Measurements from ENCODE around the gene SLC41A1. TPM values are rescaled to one million over a fixed set of nuclear protein-coding genes. Genes with fewer than 3 reads are reported as not detected.
"Not testable (repeated sequence)": the region's sequence is repeated elsewhere in the genome, so short reads cannot be mapped to it uniquely, and the experiment has no call there.

Gene SLC41A1
- total and polyA plus RNA-seq, 9 of the 15 experiments (the other 6 are each of a cell fraction or from before 2014, with no cell fraction given) = 4.1 to 29.3 (median 11.4) TPM

- Histone ChIP-seq H3K9ac (ENCODE audit: insufficient read depth in 1 of 2, low read depth in 2 of 2, low read length in 2 of 2) (no peak overlapping the region), H3K79me2 (ENCODE audit: control insufficient read depth, insufficient read depth, low read length) (no peaks in the 10 kb centered on the region), H3K9me1 (ENCODE audit: control insufficient read depth, insufficient read depth, low read length) (no peaks in the 10 kb centered on the region), H3K4me2 (ENCODE audit: insufficient read depth, low read length) (no peak overlapping the region), H3K27ac (ENCODE audit: extremely low read depth, low read depth, low read length) (no peak overlapping the region), H3K36me3 (ENCODE audit: control insufficient read depth, insufficient read depth, low read length) (no peaks in the 10 kb centered on the region), H3K27me3 (ENCODE audit: control insufficient read depth in 2 of 2, insufficient read depth in 2 of 2, low read length in 2 of 2) (peaks cover 0 to 4% of the 10 kb centered on the region in 2 experiments; a peak in 4 of 5 replicates), H2AFZ (ENCODE audit: low read depth, low read length) (no peak overlapping the region; the same call in 1 of the 2 replicates), H3K9me3 (replicated peaks; ENCODE audit: control insufficient read depth, insufficient read depth, low read depth, low read length) (no peaks in the 10 kb centered on the region; the same call in 1 of the 2 replicates), H3K4me3 (no peak overlapping the region), H4K20me1 (replicated peaks; ENCODE audit: control insufficient read depth, insufficient read depth, low read length) (no peaks in the 10 kb centered on the region), H3K4me1 (replicated peaks in 1 of 2; ENCODE audit: control insufficient read depth in 2 of 2, insufficient read depth in 2 of 2, low read length in 2 of 2) (no peaks in the 10 kb centered on the region)
- intact Hi-C loops (cut with micrococcal nuclease) (no loop called here), in situ Hi-C loops (cut with MboI) (no loop called here)
- ATAC-seq (no peak), DNase-seq (ENCODE audit: extremely low read depth in 1 of 4, low spot score in 3 of 4) (no peak), FAIRE-seq (no peak)
- ChIA-PET POLR2A (interaction anchor here (0.6 to 1.3 kb wide), 4 partner anchors 10 to 22 kb away, joined by 3 to 5 read pairs (median 4); no protein-coding TSS in a partner anchor), CTCF (ENCODE audit: low intra/inter-chr PET ratio) (interaction anchor here (0.6 to 0.8 kb wide), 2 partner anchors 66 to 868 kb away, joined by 3 to 4 read pairs; no protein-coding TSS in a partner anchor)
- 0% methylated on average over 6 of the region's 6 CpGs for WGBS (ENCODE audit: insufficient coverage, low coverage, missing lambda C conversion rate)
- TF ChIP-seq CBX3 (IDR thresholded peaks at IDR 0.05; ENCODE audit: borderline replicate concordance in 1 of 2, low read length in 2 of 2) = no peak
- TF ChIP-seq, protein P1, sequence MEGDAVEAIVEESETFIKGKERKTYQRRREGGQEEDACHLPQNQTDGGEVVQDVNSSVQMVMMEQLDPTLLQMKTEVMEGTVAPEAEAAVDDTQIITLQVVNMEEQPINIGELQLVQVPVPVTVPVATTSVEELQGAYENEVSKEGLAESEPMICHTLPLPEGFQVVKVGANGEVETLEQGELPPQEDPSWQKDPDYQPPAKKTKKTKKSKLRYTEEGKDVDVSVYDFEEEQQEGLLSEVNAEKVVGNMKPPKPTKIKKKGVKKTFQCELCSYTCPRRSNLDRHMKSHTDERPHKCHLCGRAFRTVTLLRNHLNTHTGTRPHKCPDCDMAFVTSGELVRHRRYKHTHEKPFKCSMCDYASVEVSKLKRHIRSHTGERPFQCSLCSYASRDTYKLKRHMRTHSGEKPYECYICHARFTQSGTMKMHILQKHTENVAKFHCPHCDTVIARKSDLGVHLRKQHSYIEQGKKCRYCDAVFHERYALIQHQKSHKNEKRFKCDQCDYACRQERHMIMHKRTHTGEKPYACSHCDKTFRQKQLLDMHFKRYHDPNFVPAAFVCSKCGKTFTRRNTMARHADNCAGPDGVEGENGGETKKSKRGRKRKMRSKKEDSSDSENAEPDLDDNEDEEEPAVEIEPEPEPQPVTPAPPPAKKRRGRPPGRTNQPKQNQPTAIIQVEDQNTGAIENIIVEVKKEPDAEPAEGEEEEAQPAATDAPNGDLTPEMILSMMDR (IDR thresholded peaks at IDR 0.05 in 2 of 3, conservative IDR thresholded peaks at IDR 0.05 in 1 of 3; ENCODE audit: insufficient read depth in 2 of 3, low read depth in 1 of 3, low read length in 3 of 3) = peak in 2 of 3 experiments; percentile 40; a peak in 3 of 6 replicates
- BruUV-seq (replicated peaks) = no TSS peak
Measured at GRCh38 chr1:205858141-205858961, 45.4 kb upstream of the SLC41A1 start.

DNA sequence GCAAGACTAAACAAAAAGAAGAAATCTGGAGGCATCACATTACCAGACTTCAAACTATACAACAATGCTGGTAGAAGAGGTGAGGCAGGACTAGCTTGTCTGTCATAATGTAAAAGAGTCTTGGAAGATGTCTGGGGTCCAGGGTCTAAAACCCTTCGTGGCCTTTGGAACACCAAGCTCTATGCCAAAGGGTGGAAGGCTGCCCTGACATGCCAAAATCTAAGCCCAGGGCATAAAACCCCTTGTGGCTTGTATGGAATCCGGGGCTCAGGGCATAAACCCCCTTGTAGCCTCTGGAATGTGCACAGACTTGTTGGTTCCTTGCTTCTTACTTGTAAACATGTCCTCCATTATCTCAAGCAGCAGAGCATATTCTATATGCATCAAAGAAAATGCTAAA is 44.5 kb upstream of the SLC41A1 start:
- intact Hi-C loops (cut with micrococcal nuclease); ATAC-seq; H3K36me3 ChIP-seq (ENCODE audit: control insufficient read depth, insufficient read depth, low read length); H3K27me3 ChIP-seq (ENCODE audit: control insufficient read depth in 2 of 2, insufficient read depth in 2 of 2, low read length in 2 of 2); H2AFZ ChIP-seq (ENCODE audit: low read depth, low read length); H4K20me1 ChIP-seq (replicated peaks; ENCODE audit: control insufficient read depth, insufficient read depth, low read length); H3K4me3 ChIP-seq; POLR2A ChIA-PET; DNase-seq (ENCODE audit: extremely low read depth in 1 of 4, low spot score in 3 of 4); H3K27ac ChIP-seq (ENCODE audit: extremely low read depth, low read depth, low read length); H3K4me1 ChIP-seq (replicated peaks in 1 of 2; ENCODE audit: control insufficient read depth in 2 of 2, insufficient read depth in 2 of 2, low read length in 2 of 2); in situ Hi-C loops (cut with MboI); BruUV-seq (replicated peaks); H3K9ac ChIP-seq (ENCODE audit: insufficient read depth in 1 of 2, low read depth in 2 of 2, low read length in 2 of 2); H3K4me2 ChIP-seq (ENCODE audit: insufficient read depth, low read length); H3K9me3 ChIP-seq (replicated peaks; ENCODE audit: control insufficient read depth, insufficient read depth, low read depth, low read length); H3K79me2 ChIP-seq (ENCODE audit: control insufficient read depth, insufficient read depth, low read length); H3K9me1 ChIP-seq (ENCODE audit: control insufficient read depth, insufficient read depth, low read length); FAIRE-seq; CTCF ChIA-PET (ENCODE audit: low intra/inter-chr PET ratio): not testable (repeated sequence)
- whole genome bisulfite sequencing (ENCODE audit: insufficient coverage, low coverage, missing lambda C conversion rate) = 2% methylated on average over 2 of the region's 2 CpGs

All from K562 (cell line).